Measurements from ENCODE around the gene PHC1.
A peak's percentile ranks its signal among the peaks of the same experiment; 100 is the strongest.
"Not testable (repeated sequence)": the region's sequence is repeated elsewhere in the genome, so short reads cannot be mapped to it uniquely, and the experiment has no call there.

PHC1 gene

DNA sequence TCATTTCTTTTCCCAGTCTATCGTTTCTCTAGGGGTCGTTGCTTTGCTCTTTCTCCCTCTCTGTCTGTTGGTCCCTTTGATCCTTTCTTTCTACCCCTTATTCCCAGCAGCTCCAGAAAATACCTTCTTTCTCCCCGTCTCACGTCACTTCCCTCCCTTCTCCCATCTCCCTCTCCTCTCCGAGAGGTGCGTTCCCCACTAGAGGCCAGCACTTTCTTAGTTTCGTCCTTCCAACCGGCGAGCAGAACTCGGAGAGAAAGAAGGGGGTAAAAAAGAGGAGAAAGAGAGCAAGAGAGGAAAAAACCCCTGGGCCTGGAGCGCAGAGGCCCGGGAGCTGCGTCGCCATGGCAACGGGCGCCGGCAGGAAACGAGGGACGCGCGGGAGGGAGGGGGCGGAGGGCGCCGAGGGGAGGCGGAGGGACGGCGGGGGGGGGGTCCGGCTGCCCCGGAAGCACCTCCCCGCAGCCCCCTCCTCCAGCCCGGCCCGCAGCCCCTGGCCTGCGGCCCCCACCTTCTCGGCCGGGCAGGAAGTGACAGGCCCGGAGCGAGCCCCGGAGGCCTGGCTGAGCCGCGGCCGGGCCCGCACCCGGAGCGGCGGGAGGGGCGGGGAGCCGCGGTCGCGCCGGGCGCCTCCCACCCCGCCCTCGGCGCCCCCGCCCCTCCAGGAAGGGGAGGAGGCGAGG lies at the start of gene PHC1:
TSS of gene PHC1 (plus strand) at position 477 of the 683 bp plus-strand sequence. CDS start 3,169 bp downstream, outside the sequence.
- H3K36me3 ChIP-seq (ENCODE audit: insufficient read depth, low read length), result peaks cover 13% of the 10 kb centered on the region; the same call in 1 of the 2 replicates
- H3K9ac ChIP-seq (ENCODE audit: low read depth, low read length), result peak within 1 kb of the TSS; percentile 84
- not testable (repeated sequence) for H3K9me3 ChIP-seq (ENCODE audit: control insufficient read depth, insufficient read depth, low read length)
- H3K4me1 ChIP-seq (ENCODE audit: insufficient read depth, low read length), result peaks cover 30% of the 10 kb centered on the region

DNA sequence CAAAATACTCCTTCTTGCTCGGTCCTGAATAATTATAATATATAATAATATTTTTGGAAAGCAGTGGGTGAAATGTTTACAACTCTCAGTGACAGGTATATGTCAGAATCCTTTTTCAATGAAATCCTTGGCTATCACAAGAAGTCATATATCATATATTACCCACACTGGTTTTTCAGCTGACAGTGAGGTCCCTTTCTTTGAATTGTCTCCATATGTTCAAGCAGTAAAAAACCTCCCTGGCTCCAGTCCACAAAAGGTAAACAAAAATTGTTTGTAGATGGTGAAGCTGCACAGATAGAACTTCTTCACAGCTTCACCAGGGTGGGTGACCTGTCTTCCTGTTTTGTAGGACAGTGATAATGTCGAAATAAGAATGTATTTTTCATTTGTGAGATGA lies 47.9 kb upstream of the PHC1 start:
- Histone ChIP-seq H3K4me1 (ENCODE audit: insufficient read depth, low read length) (no peaks in the 10 kb centered on the region), H3K9me3 (ENCODE audit: control insufficient read depth, insufficient read depth, low read length) (no peaks in the 10 kb centered on the region), H3K36me3 (ENCODE audit: insufficient read depth, low read length) (no peaks in the 10 kb centered on the region), H3K9ac (ENCODE audit: low read depth, low read length) (no peak overlapping the region)

- Histone ChIP-seq H3K9ac (ENCODE audit: low read depth, low read length) (no peak overlapping the region), H3K4me1 (ENCODE audit: insufficient read depth, low read length) (no peaks in the 10 kb centered on the region), H3K9me3 (ENCODE audit: control insufficient read depth, insufficient read depth, low read length) (no peaks in the 10 kb centered on the region), H3K36me3 (ENCODE audit: insufficient read depth, low read length) (no peaks in the 10 kb centered on the region)
Measured at GRCh38 chr12:8867009-8867408, 47.3 kb upstream of the PHC1 start.

- H3K4me1 ChIP-seq (ENCODE audit: insufficient read depth, low read length), result no peaks in the 10 kb centered on the region
- H3K9me3 ChIP-seq (ENCODE audit: control insufficient read depth, insufficient read depth, low read length), result no peaks in the 10 kb centered on the region
- no peak overlapping the region for H3K9ac ChIP-seq (ENCODE audit: low read depth, low read length)
- H3K36me3 ChIP-seq (ENCODE audit: insufficient read depth, low read length), result no peaks in the 10 kb centered on the region
Measured at GRCh38 chr12:8867786-8868185, 46.5 kb upstream of the PHC1 start.

- H3K36me3 ChIP-seq (ENCODE audit: insufficient read depth, low read length), result no peaks in the 10 kb centered on the region
- no peaks in the 10 kb centered on the region for H3K9me3 ChIP-seq (ENCODE audit: control insufficient read depth, insufficient read depth, low read length)
- H3K4me1 ChIP-seq (ENCODE audit: insufficient read depth, low read length), result no peaks in the 10 kb centered on the region
- no peak overlapping the region for H3K9ac ChIP-seq (ENCODE audit: low read depth, low read length)
Measured at GRCh38 chr12:8870586-8870985, 43.7 kb upstream of the PHC1 start.

DNA sequence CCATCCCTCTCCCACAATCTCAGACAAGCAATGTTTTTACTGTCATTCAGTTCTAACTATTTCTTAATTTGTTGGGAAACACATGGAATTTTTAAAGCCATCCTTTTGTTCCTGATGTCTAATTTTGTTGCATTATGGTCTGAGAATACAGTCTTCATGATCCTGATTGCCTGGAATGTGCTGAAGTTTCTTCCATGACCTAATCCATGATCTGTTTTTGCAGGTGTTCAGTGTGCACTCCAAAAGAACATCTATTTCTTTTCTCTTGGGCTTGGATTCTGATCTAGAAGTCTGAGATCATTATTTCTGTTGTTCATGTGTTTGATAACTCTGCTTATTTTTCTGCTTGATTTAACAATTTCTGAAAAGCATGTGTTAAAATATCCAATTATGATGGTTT lies 43.2 kb upstream of the PHC1 start:
- no peaks in the 10 kb centered on the region for H3K36me3 ChIP-seq (ENCODE audit: insufficient read depth, low read length)
- H3K9me3 ChIP-seq (ENCODE audit: control insufficient read depth, insufficient read depth, low read length), result no peaks in the 10 kb centered on the region
- no peaks in the 10 kb centered on the region for H3K4me1 ChIP-seq (ENCODE audit: insufficient read depth, low read length)
- no peak overlapping the region for H3K9ac ChIP-seq (ENCODE audit: low read depth, low read length)

DNA sequence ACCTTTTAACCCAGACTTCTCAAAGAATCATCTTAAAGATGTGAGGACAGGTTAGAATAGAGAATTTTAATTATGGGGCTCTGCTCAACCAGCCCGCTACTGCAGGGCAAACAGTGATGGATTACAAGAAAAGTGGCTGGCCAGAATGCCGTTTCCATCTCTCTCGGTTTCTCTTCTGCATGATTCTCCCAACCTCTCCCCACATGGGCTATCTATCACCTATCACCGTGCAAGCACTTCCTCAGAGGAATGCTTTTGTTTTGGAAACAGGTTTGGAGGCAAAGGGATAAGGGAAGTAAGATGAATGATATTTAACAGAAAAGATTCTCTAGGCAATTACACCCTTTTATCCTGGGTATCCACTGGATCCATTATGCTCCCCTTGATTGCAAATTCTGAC lies 37.4 kb upstream of the PHC1 start:
- Histone ChIP-seq H3K36me3 (ENCODE audit: insufficient read depth, low read length) (no peaks in the 10 kb centered on the region), H3K9me3 (ENCODE audit: control insufficient read depth, insufficient read depth, low read length) (no peaks in the 10 kb centered on the region), H3K4me1 (ENCODE audit: insufficient read depth, low read length) (no peaks in the 10 kb centered on the region), H3K9ac (ENCODE audit: low read depth, low read length) (no peak overlapping the region)

GRCh38 chr12:8886502-8887284 lies 27.6 kb upstream of the PHC1 start:
- Histone ChIP-seq H3K4me1 (ENCODE audit: insufficient read depth, low read length) (0 out of 2 replicates have a peak, but pooled peaks cover 3% of the 10 kb centered on the region), H3K9ac (ENCODE audit: low read depth, low read length) (no peak overlapping the region), H3K9me3 (ENCODE audit: control insufficient read depth, insufficient read depth, low read length) (no peaks in the 10 kb centered on the region), H3K36me3 (ENCODE audit: insufficient read depth, low read length) (no peaks in the 10 kb centered on the region)

GRCh38 chr12:8887285-8887715 lies 27.0 kb upstream of the PHC1 start:
- Histone ChIP-seq H3K4me1 (ENCODE audit: insufficient read depth, low read length) (0 out of 2 replicates have a peak, but pooled peaks cover 3% of the 10 kb centered on the region), H3K9ac (ENCODE audit: low read depth, low read length) (no peak overlapping the region), H3K9me3 (ENCODE audit: control insufficient read depth, insufficient read depth, low read length) (no peaks in the 10 kb centered on the region), H3K36me3 (ENCODE audit: insufficient read depth, low read length) (no peaks in the 10 kb centered on the region)

- Histone ChIP-seq H3K4me1 (ENCODE audit: insufficient read depth, low read length) (0 out of 2 replicates have a peak, but pooled peaks cover 3% of the 10 kb centered on the region), H3K9me3 (ENCODE audit: control insufficient read depth, insufficient read depth, low read length) (no peaks in the 10 kb centered on the region), H3K36me3 (ENCODE audit: insufficient read depth, low read length) (no peaks in the 10 kb centered on the region; the same call in 1 of the 2 replicates), H3K9ac (ENCODE audit: low read depth, low read length) (peak overlapping the region; percentile 58)
Measured at GRCh38 chr12:8890313-8891085, 23.8 kb upstream of the PHC1 start.

- H3K9me3 ChIP-seq (ENCODE audit: control insufficient read depth, insufficient read depth, low read length), result no peaks in the 10 kb centered on the region
- H3K4me1 ChIP-seq (ENCODE audit: insufficient read depth, low read length), result 0 out of 2 replicates have a peak, but pooled peaks cover 3% of the 10 kb centered on the region
- no peaks in the 10 kb centered on the region; the same call in 1 of the 2 replicates for H3K36me3 ChIP-seq (ENCODE audit: insufficient read depth, low read length)
- no peak overlapping the region for H3K9ac ChIP-seq (ENCODE audit: low read depth, low read length)
Measured at GRCh38 chr12:8891976-8892375, 22.3 kb upstream of the PHC1 start.

- peaks cover 4% of the 10 kb centered on the region; the same call in 1 of the 2 replicates for H3K9me3 ChIP-seq (ENCODE audit: control insufficient read depth, insufficient read depth, low read length)
- H3K9ac ChIP-seq (ENCODE audit: low read depth, low read length), result no peak overlapping the region
Measured at GRCh38 chr12:8894378-8894777, 19.9 kb upstream of the PHC1 start.

DNA sequence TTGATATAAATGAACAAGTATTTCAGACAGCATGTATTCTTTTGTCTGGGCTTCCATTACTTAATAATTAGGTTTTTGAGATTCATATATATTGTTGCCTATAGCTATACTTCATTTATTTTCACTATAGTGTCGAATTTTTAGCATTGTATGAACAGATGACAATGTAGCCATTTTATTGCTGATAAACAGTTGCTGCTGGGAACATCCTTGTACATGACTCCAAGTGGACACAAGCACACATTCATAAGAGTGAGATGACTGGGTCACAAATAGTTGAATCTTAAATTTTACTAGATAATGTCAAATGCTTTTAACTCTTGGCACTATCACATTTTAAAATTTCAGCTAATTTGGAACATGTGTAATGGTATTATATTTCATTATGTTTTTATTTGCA lies 19.3 kb upstream of the PHC1 start:
- peaks cover 4% of the 10 kb centered on the region; the same call in 1 of the 2 replicates for H3K9me3 ChIP-seq (ENCODE audit: control insufficient read depth, insufficient read depth, low read length)
- 0 out of 2 replicates have a peak, but pooled peaks cover 3% of the 10 kb centered on the region for H3K4me1 ChIP-seq (ENCODE audit: insufficient read depth, low read length)
- H3K36me3 ChIP-seq (ENCODE audit: insufficient read depth, low read length), result no peaks in the 10 kb centered on the region; the same call in 1 of the 2 replicates
- H3K9ac ChIP-seq (ENCODE audit: low read depth, low read length), result no peak overlapping the region

More at GRCh38 chr12:8894378-8894777, 19.9 kb upstream of the PHC1 start:
- H3K4me1 ChIP-seq (ENCODE audit: insufficient read depth, low read length), result 0 out of 2 replicates have a peak, but pooled peaks cover 3% of the 10 kb centered on the region
- no peaks in the 10 kb centered on the region; the same call in 1 of the 2 replicates for H3K36me3 ChIP-seq (ENCODE audit: insufficient read depth, low read length)

DNA sequence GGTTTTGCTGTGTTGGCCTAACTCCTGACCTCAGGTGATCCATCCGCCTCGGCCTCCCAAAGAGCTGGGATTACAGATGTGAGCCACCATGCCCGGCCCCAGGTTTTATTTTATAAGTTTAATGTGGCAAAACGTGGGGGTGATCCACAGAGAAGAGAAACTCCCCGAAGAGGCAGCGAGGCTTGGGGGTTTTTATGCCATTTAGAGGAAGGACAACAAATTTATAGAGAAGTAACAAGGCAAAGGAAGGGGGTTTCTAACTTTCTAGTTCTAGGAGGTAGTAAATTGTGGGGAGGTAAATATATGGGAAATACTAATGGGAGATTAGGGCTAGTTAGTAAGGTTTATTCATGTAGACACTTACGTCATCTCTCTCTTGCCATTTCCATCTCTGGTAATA lies 17.2 kb upstream of the PHC1 start:
- Histone ChIP-seq H3K9ac (ENCODE audit: low read depth, low read length) (no peak overlapping the region), H3K36me3 (ENCODE audit: insufficient read depth, low read length) (no peaks in the 10 kb centered on the region; the same call in 1 of the 2 replicates), H3K9me3 (ENCODE audit: control insufficient read depth, insufficient read depth, low read length) (peaks cover 8% of the 10 kb centered on the region; the same call in 1 of the 2 replicates), H3K4me1 (ENCODE audit: insufficient read depth, low read length) (no peaks in the 10 kb centered on the region)
